A673 (cell line): ENCODE data around the gene CELF1. TPM values are rescaled to one million over a fixed set of nuclear protein-coding genes. Genes with fewer than 3 reads are reported as not detected.
A peak's percentile ranks its signal among the peaks of the same experiment; 100 is the strongest.

Source experiments
- Bru-seq: library from RNA; stranded (reverse); fragments of 400-500 nt; gene quantifications from one replicate; lab custom pipeline; 2021; lab: Mats Ljungman, UMichigan
- BruChase-seq, 2 experiments: library from RNA; stranded (reverse); fragments of 400-500 nt; gene quantifications; one replicate each; lab custom pipeline; 2021; lab: Mats Ljungman, UMichigan
- BruUV-seq: library from RNA; stranded (reverse); fragments of 400-500 nt; replicated peaks from 2 replicates; lab custom pipeline; 2021; lab: Mats Ljungman, UMichigan
- CTCF ChIA-PET: fragments of 300-600 bp; sonication (Branson Sonifier 250); formaldehyde crosslinking; loops from one replicate; lab custom pipeline; 2022; ENCODE audit warnings: antibody characterized with exemption; lab: Charles Lee
- POLR2A ChIA-PET: fragments of 300-600 bp; sonication (Branson Sonifier 250); formaldehyde crosslinking; loops from one replicate; lab custom pipeline; 2022; ENCODE audit warnings: antibody characterized with exemption; ENCODE audit not compliant: low non-redundant PET; lab: Charles Lee
- DNase-seq: peaks from one replicate; pipeline ENCODE4 v3.0.0-alpha.2; 2015; ENCODE audit warnings: low spot score
- H3K27ac ChIP-seq: fragments of 200-600 bp; sonication (generic); 2 replicates; pipeline ENCODE4 v1.5.1; 2016; ENCODE audit warnings: mixed run types, low read depth, mild to moderate bottlenecking, mixed read lengths, antibody characterized with exemption, low read length; ENCODE audit not compliant: poor library complexity, severe bottlenecking
- H3K27me3 ChIP-seq: fragments of 200-600 bp; sonication (generic); replicated peaks from 2 replicates; pipeline ENCODE4 v1.6.1; 2017; ENCODE audit warnings: mixed run types, low read depth, mild to moderate bottlenecking, mixed read lengths, antibody characterized with exemption, low read length; ENCODE audit not compliant: insufficient read depth, poor library complexity
- H3K36me3 ChIP-seq: fragments of 200-600 bp; sonication (generic); 2 replicates; pipeline ENCODE4 v1.6.1; 2016; ENCODE audit warnings: mixed run types, mild to moderate bottlenecking, mixed read lengths, antibody characterized with exemption, low read length; ENCODE audit not compliant: insufficient read depth, poor library complexity, severe bottlenecking
- H3K4me1 ChIP-seq: fragments of 200-600 bp; sonication (generic); 2 replicates; pipeline ENCODE4 v1.6.1; 2017; ENCODE audit warnings: mixed run types, mild to moderate bottlenecking, mixed read lengths, antibody characterized with exemption, low read length; ENCODE audit not compliant: insufficient read depth, poor library complexity, severe bottlenecking
- H3K4me3 ChIP-seq: fragments of 200-600 bp; sonication (generic); 2 replicates; pipeline ENCODE4 v1.5.1; 2016; ENCODE audit warnings: low read depth, mixed run types, mild to moderate bottlenecking, mixed read lengths, low read length; ENCODE audit not compliant: poor library complexity, severe bottlenecking
- H3K9me3 ChIP-seq: fragments of 200-600 bp; sonication (generic); 2 replicates; pipeline ENCODE4 v1.6.1; 2016; ENCODE audit warnings: mixed run types, low read depth, mild to moderate bottlenecking, mixed read lengths, antibody characterized with exemption, low read length; ENCODE audit not compliant: poor library complexity, severe bottlenecking
- EZH2 ChIP-seq: fragments of 200-600 bp; sonication (generic); IDR thresholded peaks from 2 replicates; pipeline ENCODE4 v1.6.1; 2017; ENCODE audit warnings: borderline replicate concordance, low read depth, mild to moderate bottlenecking, mixed read lengths, antibody characterized with exemption, low read length; ENCODE audit not compliant: poor library complexity, severe bottlenecking
- intact Hi-C: fragments of 100-400 bp; cut with micrococcal nuclease; formaldehyde crosslinking; loops from one replicate; pipeline ENCODE4 v1.10.0; 2022; ENCODE audit not compliant: unreplicated experiment
- long read RNA-seq: library from polyadenylated mRNA; stranded (forward); transcript quantifications from one replicate; pipeline ENCODE4 v2.0.0, GENCODE V29; 2022
- total RNA-seq: library from RNA; stranded (reverse); gene quantifications from 2 replicates; pipeline ENCODE4 v1.2.3, GENCODE V29; 2021
- TF ChIP-seq, protein P1 (sequence below): fragments of 300-800, 200-600 bp; sonication (generic); conservative IDR thresholded peaks from 2 replicates; pipeline ENCODE4 v1.5.1; 2017; ENCODE audit warnings: low read depth, mild to moderate bottlenecking, antibody characterized with exemption, low read length, moderate library complexity, mixed read lengths

The CELF1 gene
- total RNA-seq, result 246 and 257 TPM in 2 replicates
- percentile 98 among the genes with signal in this experiment for Bru-seq, nascent RNA
- percentile 99 among the genes with signal in this experiment for BruChase-seq, experiment 1, labeled RNA remaining after a 2-hour chase
- BruChase-seq, experiment 2, labeled RNA remaining after a 6-hour chase, result percentile 99 among the genes with signal in this experiment
- long read RNA-seq, full-length matches to known transcripts, result 6 of 227 reads
- long read RNA-seq, partial matches to known transcripts, result 71 of 227 reads
- long read RNA-seq, other reads (novel, unspliced or antisense), result 150 of 227 reads

GRCh38 chr11:47552566-47553405 is at the start of gene CELF1:
Gene CELF1, minus strand, starts transcription at chr11:47553132. Its CDS starts 53,609 bp downstream, at chr11:47499523.
- no TSS peak for BruUV-seq
- Histone ChIP-seq H3K4me3 (peak within 1 kb of the TSS; percentile 63), H3K9me3 (no peaks in the 10 kb centered on the region), H3K27me3 (no peaks in the 10 kb centered on the region), H3K4me1 (peaks cover 21% of the 10 kb centered on the region), H3K36me3 (peaks cover 17% of the 10 kb centered on the region), H3K27ac (peak within 1 kb of the TSS; percentile 91)
- ChIA-PET CTCF (interaction anchor here (0.5 to 1.1 kb wide), 19 partner anchors 11 to 858 kb away, joined by 3 to 8 read pairs (median 4); partner anchors contain the start of genes DDB2 and SLC39A13), POLR2A (interaction anchor here (0.5 to 0.7 kb wide), 3 partner anchors 69 to 286 kb away, joined by 3 to 12 read pairs (median 3); partner anchors contain the start of gene SLC39A13)
- TF ChIP-seq, protein P1, sequence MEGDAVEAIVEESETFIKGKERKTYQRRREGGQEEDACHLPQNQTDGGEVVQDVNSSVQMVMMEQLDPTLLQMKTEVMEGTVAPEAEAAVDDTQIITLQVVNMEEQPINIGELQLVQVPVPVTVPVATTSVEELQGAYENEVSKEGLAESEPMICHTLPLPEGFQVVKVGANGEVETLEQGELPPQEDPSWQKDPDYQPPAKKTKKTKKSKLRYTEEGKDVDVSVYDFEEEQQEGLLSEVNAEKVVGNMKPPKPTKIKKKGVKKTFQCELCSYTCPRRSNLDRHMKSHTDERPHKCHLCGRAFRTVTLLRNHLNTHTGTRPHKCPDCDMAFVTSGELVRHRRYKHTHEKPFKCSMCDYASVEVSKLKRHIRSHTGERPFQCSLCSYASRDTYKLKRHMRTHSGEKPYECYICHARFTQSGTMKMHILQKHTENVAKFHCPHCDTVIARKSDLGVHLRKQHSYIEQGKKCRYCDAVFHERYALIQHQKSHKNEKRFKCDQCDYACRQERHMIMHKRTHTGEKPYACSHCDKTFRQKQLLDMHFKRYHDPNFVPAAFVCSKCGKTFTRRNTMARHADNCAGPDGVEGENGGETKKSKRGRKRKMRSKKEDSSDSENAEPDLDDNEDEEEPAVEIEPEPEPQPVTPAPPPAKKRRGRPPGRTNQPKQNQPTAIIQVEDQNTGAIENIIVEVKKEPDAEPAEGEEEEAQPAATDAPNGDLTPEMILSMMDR, result peak; percentile 93
- TF ChIP-seq EZH2, result no peak
- intact Hi-C loops, result no loop called here
- peak; percentile 100 for DNase-seq

DNA sequence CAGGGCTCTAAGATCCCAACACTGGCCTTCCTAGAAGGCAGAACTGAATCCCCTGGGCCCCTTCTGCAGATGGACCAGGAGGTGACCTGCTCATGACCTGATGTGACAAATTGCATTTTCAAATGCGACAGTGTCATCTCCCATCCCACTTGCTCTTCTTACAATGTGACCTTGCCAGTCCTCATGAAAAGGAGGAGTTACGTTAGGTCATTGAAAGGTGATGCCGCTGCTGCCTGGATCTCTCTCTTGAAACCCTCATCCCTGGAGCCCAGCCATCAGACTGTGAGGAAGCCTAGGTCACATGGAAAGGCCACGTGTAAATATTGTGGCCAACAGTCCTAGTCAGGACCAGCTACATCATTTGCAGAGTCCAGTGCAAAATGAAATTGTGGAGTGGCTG is 47.0 kb upstream of the CELF1 start:
- POLR2A ChIA-PET, result no interaction called here
- H3K27me3 ChIP-seq, result peaks cover 7% of the 10 kb centered on the region

DNA sequence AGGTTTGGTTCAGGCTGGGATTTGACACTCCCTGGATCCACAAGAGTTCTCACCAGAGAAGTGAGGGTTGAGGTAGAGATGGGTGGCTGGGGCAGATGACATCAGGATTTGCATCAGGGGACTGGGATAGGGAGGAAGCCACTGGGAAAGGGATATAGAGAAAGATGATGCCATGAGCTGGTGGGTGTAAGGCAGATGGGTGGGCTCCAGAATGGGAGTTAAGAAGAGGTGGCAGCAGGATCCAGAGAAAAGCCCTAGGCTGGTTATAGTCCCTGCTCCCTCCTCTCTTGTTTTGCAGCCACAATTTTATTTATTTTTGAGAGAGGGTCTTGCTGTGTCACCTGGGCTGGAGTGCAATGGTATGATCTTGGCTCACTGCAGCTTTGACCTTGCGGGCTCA is 43.0 kb upstream of the CELF1 start:
- no peak overlapping the region for H3K27ac ChIP-seq
- TF ChIP-seq, protein P1, result no peak
- no peak for TF ChIP-seq EZH2
- H3K4me3 ChIP-seq, result no peak overlapping the region
- H3K4me1 ChIP-seq, result peaks cover 10% of the 10 kb centered on the region
- peaks cover 32% of the 10 kb centered on the region for H3K27me3 ChIP-seq
- BruUV-seq, result no TSS peak
- ChIA-PET CTCF (no interaction called here), POLR2A (interaction anchor here (1.1 kb wide), 1 partner anchor 31 kb away, joined by 3 read pairs; no protein-coding TSS in a partner anchor)
- no peaks in the 10 kb centered on the region for H3K9me3 ChIP-seq
- intact Hi-C loops, result no loop called here
- no peaks in the 10 kb centered on the region for H3K36me3 ChIP-seq
- no peak for DNase-seq

More for the DNA sequence above, 47.0 kb upstream of the CELF1 start:
- Histone ChIP-seq H3K27ac (no peak overlapping the region), H3K9me3 (no peaks in the 10 kb centered on the region), H3K4me3 (no peak overlapping the region), H3K36me3 (no peaks in the 10 kb centered on the region), H3K4me1 (peaks cover 10% of the 10 kb centered on the region)
- CTCF ChIA-PET, result no interaction called here
- intact Hi-C loops, result no loop called here
- no peak for DNase-seq
- TF ChIP-seq, protein P1, result no peak
- TF ChIP-seq EZH2, result no peak
- no TSS peak for BruUV-seq
